Astrocyte of the cerebellum (primary cell): Measurements from ENCODE around the gene PRKN.
A peak's percentile ranks its signal among the peaks of the same experiment; 100 is the strongest.

ENCODE experiments used
- DNase-seq: peaks from one replicate; pipeline ENCODE4 v3.0.0-alpha.2; 2011; ENCODE audit warnings: low read depth
- H3K4me3 ChIP-seq: 2 replicates; pipeline ENCODE4 v1.5.1; 2011; ENCODE audit warnings: mild to moderate bottlenecking, low read depth, low read length, moderate library complexity
- CTCF ChIP-seq: IDR thresholded peaks from 2 replicates; pipeline ENCODE4 v1.5.1; 2012; ENCODE audit warnings: low read length, low read depth, moderate library complexity, mild to moderate bottlenecking; ENCODE audit errors: missing control alignments
- in situ Hi-C: cut with HindIII; loops from 2 replicates; pipeline ENCODE4 v1.10.0; 2017; ENCODE audit warnings: low sequenced_read_pairs

The PRKN gene

GRCh38 chr6:162613310-162613709 is 114.3 kb downstream of the PRKN start:
- H3K4me3 ChIP-seq = no peak overlapping the region
- in situ Hi-C loops = no loop called here
- no peak for TF ChIP-seq CTCF
- no peak for DNase-seq

- in situ Hi-C loops = no loop called here
- no peak for DNase-seq
- no peak for TF ChIP-seq CTCF
- no peak overlapping the region for H3K4me3 ChIP-seq
Measured at GRCh38 chr6:162612613-162613012, 115.0 kb downstream of the PRKN start.

- no peak for DNase-seq
- no peak for TF ChIP-seq CTCF
- in situ Hi-C loops = no loop called here
- no peak overlapping the region for H3K4me3 ChIP-seq
Measured at GRCh38 chr6:162610351-162610750, 117.2 kb downstream of the PRKN start.

- no peak for TF ChIP-seq CTCF
- in situ Hi-C loops = no loop called here
- no peak overlapping the region for H3K4me3 ChIP-seq
- no peak for DNase-seq
Measured at GRCh38 chr6:162605881-162606280, 121.7 kb downstream of the PRKN start.

- in situ Hi-C loops = no loop called here
- no peak overlapping the region for H3K4me3 ChIP-seq
- TF ChIP-seq CTCF = no peak
- no peak for DNase-seq
Measured at GRCh38 chr6:162603231-162604015, 124.1 kb downstream of the PRKN start.

- no peak overlapping the region for H3K4me3 ChIP-seq
- TF ChIP-seq CTCF = no peak
- in situ Hi-C loops = no loop called here
- peak; percentile 46 for DNase-seq
Measured at GRCh38 chr6:162602759-162603158, 124.8 kb downstream of the PRKN start.
